Muscle of back (tissue), 11 donors: Measurements from ENCODE around the gene TECPR1. TPM values are rescaled to one million over a fixed set of nuclear protein-coding genes. Genes with fewer than 3 reads are reported as not detected.

Experiments
- DNase-seq, 3 donors: peaks; one replicate each; pipeline versions ENCODE4 v3.0.0 to v3.0.0-alpha.2; 2013
- polyA plus RNA-seq, 10 donors: library from polyadenylated mRNA; unstranded; fragments of 120-200 nt; gene quantifications; one replicate each; pipeline ENCODE4 v1.2.1, GENCODE V29; 2013; ENCODE audit not compliant: insufficient read length in 10 of 10

Gene TECPR1
- polyA plus RNA-seq, 10 donors = 12.8 to 22.1 (median 18.9) TPM

- no peak for DNase-seq
Measured at GRCh38 chr7:98213296-98213887, 38.6 kb downstream of the TECPR1 start.

- DNase-seq = no peak
Measured at GRCh38 chr7:98212532-98213041, 39.4 kb downstream of the TECPR1 start.

GRCh38 chr7:98211676-98212531 lies 40.1 kb downstream of the TECPR1 start:
- DNase-seq = no peak

GRCh38 chr7:98211221-98211675 lies 40.8 kb downstream of the TECPR1 start, which contains the start of gene BHLHA15:
Gene BHLHA15 (plus strand): TSS chr7:98211439. CDS start chr7:98212310, 871 bp downstream.
- no peak for DNase-seq

GRCh38 chr7:98210513-98211220 lies 41.4 kb downstream of the TECPR1 start:
- DNase-seq = no peak

GRCh38 chr7:98209166-98209920 lies 42.7 kb downstream of the TECPR1 start:
- no peak for DNase-seq

- no peak for DNase-seq
Measured at GRCh38 chr7:98206451-98207330, 45.3 kb downstream of the TECPR1 start.

- no peak for DNase-seq
Measured at GRCh38 chr7:98205162-98205845, 46.7 kb downstream of the TECPR1 start.

GRCh38 chr7:98204670-98205069 lies 47.4 kb downstream of the TECPR1 start:
- DNase-seq = no peak

- DNase-seq = no peak
Measured at GRCh38 chr7:98203964-98204605, 47.9 kb downstream of the TECPR1 start.

- no peak for DNase-seq
Measured at GRCh38 chr7:98203261-98203963, 48.6 kb downstream of the TECPR1 start.

GRCh38 chr7:98202367-98203195 lies 49.5 kb downstream of the TECPR1 start:
- DNase-seq = no peak

- no peak for DNase-seq
Measured at GRCh38 chr7:98200364-98200763, 51.7 kb downstream of the TECPR1 start.

GRCh38 chr7:98199131-98199530 lies 52.9 kb downstream of the TECPR1 start:
- DNase-seq = no peak

- no peak for DNase-seq
Measured at GRCh38 chr7:98196706-98197605, 55.1 kb downstream of the TECPR1 start.

GRCh38 chr7:98194672-98195457 lies 57.2 kb downstream of the TECPR1 start:
- no peak for DNase-seq
